ENCODE results near the gene JAKMIP2. TPM values are rescaled to one million over a fixed set of nuclear protein-coding genes. Genes with fewer than 3 reads are reported as not detected.
"Not testable (repeated sequence)": the region's sequence is repeated elsewhere in the genome, so short reads cannot be mapped to it uniquely, and the experiment has no call there.

Gene JAKMIP2
- polyA plus RNA-seq, 3 donors = 0.23 to 0.90 (median 0.36) TPM

DNA sequence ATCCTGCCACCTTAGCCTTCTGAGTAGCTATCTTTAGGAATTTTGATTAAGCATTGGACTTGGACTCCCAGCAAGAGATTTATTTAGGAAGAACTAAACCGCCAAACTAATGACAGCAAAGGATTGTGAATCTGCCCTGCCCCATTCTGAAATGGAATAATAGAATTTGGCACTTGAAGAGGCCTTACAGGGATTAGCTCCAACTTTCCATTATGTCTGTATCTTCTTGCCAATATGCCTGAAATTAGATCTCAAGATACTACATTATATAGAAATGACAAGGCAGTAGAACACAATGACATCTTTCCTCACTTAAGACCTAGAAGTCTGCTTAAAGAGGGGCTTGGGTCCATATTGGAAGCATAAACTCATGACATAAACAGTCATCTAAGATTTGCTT lies 195.7 kb downstream of the JAKMIP2 start:
- WGBS, 3 donors = 78 to 86% (median 85%) methylated on average over 1 of the region's 1 CpG
- H3K27ac ChIP-seq (ENCODE audit: low read depth, low read length) = no peak overlapping the region

GRCh38 chr5:147586221-147586620 lies 196.3 kb downstream of the JAKMIP2 start:
- 83 to 87% (median 84%) methylated on average over 4 of the region's 4 CpGs for WGBS, 3 donors
- H3K27ac ChIP-seq (ENCODE audit: low read depth, low read length) = no peak overlapping the region

DNA sequence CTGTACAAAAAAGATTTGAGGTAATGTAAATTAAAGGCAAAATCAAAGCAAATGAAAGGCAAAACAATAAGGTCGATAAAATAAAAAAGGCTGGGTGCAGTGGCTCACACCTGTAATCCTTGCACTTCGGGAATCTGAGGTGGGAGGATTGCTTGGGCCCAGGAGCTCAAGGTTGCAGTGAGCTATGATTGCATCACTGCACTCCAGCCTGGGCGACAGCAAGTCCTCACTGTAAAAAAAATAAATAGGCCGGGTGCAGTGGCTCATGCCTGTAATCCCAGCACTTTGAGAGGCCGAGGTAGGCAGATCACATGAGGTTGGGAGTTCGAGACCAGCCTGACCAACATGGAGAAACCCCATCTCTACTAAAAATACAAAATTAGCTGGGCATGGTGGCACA lies 200.3 kb downstream of the JAKMIP2 start:
- 65 to 85% (median 71%) methylated on average over 6 of the region's 6 CpGs for WGBS, 3 donors
- H3K27ac ChIP-seq (ENCODE audit: low read depth, low read length) = not testable (repeated sequence)

DNA sequence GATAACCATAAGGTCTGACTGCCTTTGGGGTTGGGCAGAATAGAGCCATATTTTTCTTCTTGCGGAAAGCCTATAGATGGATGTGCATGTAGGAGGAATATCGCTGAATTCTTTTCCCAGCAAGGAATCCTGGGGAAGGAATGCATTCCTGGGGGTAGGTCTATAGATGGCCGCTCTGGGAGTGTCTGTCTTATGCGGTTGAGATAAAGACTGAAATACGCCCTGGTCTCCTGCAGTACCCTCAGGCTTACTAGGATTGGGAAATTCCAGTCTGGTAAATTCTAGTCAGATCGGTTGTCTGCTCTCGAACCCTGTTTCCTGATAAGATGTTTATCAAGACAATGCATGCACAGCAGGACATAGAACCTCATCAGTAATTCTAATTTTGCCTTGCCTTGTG lies 202.1 kb downstream of the JAKMIP2 start:
- not testable (repeated sequence) for H3K27ac ChIP-seq (ENCODE audit: low read depth, low read length)
- WGBS, 3 donors = 95 to 98% (median 96%) methylated on average over 7 of the region's 7 CpGs

DNA sequence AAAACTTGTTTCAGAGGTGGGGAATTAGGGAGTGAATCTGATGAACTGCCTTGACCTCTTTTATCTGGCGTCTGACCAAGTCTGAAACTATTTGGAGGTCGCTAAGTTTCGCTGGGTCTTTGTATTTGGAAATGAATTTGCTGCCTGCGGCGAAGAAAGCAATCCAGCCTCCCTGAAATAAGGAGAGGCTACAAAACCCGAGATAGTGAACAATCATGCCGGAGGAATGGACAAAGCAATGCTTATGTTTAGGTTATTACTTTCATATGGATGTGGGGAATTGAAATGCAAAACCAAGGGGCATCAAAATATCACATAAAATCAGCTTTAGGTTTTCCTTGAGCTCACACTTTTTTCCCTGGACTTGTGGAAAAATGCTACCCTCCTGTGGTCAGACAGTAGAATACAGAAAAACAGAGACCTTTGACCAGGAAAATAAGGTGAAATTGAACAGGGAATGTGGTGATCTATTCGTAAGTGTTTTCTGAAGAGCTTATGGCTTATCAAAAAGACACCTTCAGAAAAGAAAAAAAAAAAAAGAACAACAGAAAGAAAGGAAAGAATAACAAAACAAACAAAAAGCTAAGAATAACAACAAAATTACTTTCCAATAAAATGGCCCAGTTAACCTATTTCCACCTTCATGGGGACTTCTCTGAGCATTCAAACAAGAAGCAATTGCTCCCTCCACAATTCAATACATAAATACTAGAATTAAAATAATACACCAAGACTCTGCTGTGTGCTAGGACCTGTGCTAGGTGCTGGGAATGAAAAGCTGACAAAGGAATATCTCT lies 204.1 kb downstream of the JAKMIP2 start:
- no peak overlapping the region for H3K27ac ChIP-seq (ENCODE audit: low read depth, low read length)
- WGBS, 3 donors = 19 to 38% (median 32%) methylated on average over 8 of the region's 8 CpGs

DNA sequence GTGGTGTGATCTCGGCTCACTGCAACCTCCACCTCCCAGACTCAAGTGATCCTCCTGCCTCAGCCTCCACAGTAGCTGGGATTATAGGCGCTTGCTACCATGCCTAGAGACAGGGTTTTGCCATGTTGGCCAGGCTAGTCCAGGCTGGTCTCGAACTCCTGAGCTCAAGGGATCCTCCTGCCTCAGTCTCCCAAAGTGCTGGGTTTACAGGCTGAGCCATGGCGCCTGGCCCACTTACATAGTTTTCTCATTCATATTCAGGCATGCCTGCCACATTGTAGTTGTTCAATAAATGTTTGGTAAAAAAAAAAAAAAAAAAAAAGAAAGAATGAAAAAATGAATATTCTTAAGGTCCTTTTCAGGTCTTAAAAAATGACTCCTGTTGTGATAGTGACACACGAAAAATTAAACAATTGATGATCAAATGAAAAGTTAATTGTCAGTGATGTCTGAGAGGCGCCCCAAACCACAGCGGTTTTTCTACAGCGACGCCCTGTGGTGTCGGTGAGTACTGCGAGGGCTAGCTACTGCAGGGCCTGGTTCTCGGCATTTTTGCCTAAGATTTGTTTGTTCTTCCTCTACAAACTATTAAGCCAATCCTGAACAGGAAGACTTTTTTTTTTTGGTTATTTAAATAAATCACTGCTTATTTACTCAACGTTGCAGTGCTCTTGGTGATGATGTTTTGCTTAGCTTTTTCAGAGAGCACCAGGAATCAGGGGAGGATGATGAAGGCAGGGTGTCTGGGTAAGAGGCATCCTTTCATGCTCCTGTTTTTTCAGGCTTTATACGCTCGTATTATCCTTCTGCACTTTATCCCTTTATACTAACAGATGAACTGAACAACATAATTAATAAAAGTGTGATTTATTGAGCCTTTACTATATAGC lies 205.6 kb downstream of the JAKMIP2 start:
- 41 to 47% (median 45%) methylated on average over 15 of the region's 15 CpGs for WGBS, 3 donors
- no peak overlapping the region for H3K27ac ChIP-seq (ENCODE audit: low read depth, low read length)

DNA sequence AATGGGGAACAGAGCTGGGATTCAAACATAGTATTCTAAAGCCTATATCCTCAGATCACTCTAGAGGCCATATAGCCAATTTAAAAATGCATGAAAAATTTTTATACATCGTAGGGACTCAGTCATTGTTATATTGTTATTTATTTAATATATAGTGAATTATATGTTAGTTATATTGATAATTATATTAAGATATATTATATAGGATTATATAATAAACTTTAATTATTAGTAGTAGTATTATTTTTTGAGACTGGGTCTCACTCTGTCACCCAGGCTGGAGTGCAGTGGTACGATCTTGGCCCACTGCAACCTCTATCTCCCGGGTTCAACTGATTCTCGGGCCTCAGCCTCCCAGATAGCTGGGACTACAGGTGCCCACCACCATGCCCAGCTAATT lies 206.9 kb downstream of the JAKMIP2 start:
- 96% methylated on average over 4 of the region's 4 CpGs for WGBS, 3 donors
- H3K27ac ChIP-seq (ENCODE audit: low read depth, low read length) = no peak overlapping the region

- WGBS, 3 donors = 48 to 71% (median 66%) methylated on average over 1 of the region's 1 CpG
- no peak overlapping the region for H3K27ac ChIP-seq (ENCODE audit: low read depth, low read length)
These were observed 209.3 kb downstream of the JAKMIP2 start for GRCh38 chr5:147573211-147573610.

DNA sequence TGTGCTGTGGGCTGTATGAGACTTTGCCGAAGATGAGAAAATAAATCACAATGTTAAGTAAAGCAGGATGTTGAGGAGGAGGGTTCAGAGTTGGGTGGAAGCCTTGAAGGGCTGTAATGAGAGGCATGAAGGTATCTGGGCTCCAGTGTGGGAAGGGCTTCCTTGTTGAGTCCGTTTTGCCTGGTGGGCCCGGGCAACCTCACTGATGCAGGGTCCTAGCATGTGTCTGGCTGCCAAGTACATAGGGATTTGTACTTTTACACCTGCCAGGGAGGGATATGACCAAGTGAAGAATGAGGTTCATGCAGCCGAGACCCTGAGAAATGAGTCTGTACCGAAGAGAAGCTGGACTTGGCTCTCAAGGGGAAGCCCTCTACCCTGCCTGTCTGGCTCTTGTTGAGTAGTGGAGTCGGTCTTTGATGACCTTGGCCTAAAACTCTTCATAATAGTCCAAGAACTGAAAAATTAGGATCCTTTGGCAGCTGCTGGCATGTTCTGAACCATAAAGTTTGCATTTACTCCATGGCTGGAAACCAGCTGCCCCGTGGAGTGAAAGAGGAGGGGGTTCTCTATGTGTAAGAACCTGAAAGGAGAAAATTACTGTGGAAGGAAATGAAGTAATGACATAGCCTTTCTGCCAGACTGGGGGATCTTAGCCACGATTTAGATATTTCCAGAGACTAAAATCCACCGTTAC lies 213.7 kb downstream of the JAKMIP2 start:
- 71 to 86% (median 84%) methylated on average over 9 of the region's 9 CpGs for WGBS, 3 donors
- H3K27ac ChIP-seq (ENCODE audit: low read depth, low read length) = no peak overlapping the region

- WGBS, 3 donors = 37 to 78% (median 74%) methylated on average over 9 of the region's 9 CpGs
- H3K27ac ChIP-seq (ENCODE audit: low read depth, low read length) = no peak overlapping the region
These were observed 214.5 kb downstream of the JAKMIP2 start for GRCh38 chr5:147567917-147568598.

DNA sequence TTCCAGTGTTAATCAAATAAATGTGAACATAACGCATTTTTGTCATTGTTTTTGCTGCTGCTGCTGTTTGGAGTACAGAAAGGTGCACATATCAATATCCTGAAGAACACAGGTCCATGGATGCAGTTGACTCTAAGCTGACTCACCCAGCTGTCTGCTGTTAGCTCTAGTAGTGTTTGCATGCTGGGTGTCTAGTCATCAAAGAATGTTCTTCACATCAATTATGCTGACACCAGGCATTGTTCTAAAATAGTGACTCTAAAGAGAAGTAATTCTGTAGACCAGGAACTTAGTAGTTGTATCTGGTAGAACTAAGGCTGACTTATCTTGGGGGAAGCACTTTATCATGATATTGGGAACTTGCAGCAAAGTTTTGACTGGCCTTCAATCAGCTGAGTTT lies 217.0 kb downstream of the JAKMIP2 start:
- H3K27ac ChIP-seq (ENCODE audit: low read depth, low read length) = no peak overlapping the region
- WGBS, 3 donors = 92 to 94% (median 92%) methylated on average over 1 of the region's 1 CpG

GRCh38 chr5:147564124-147564486 lies 218.4 kb downstream of the JAKMIP2 start:
- H3K27ac ChIP-seq (ENCODE audit: low read depth, low read length) = no peak overlapping the region
- 50 to 74% (median 71%) methylated on average over 3 of the region's 3 CpGs for WGBS, 3 donors

- 89 to 93% (median 90%) methylated on average over 1 of the region's 1 CpG for WGBS, 3 donors
- H3K27ac ChIP-seq (ENCODE audit: low read depth, low read length) = no peak overlapping the region
These were observed 218.9 kb downstream of the JAKMIP2 start for GRCh38 chr5:147563466-147564123.

- WGBS, 3 donors = 89 to 95% (median 91%) methylated on average over 2 of the region's 2 CpGs
These were observed 221.1 kb downstream of the JAKMIP2 start for GRCh38 chr5:147561435-147561834.

DNA sequence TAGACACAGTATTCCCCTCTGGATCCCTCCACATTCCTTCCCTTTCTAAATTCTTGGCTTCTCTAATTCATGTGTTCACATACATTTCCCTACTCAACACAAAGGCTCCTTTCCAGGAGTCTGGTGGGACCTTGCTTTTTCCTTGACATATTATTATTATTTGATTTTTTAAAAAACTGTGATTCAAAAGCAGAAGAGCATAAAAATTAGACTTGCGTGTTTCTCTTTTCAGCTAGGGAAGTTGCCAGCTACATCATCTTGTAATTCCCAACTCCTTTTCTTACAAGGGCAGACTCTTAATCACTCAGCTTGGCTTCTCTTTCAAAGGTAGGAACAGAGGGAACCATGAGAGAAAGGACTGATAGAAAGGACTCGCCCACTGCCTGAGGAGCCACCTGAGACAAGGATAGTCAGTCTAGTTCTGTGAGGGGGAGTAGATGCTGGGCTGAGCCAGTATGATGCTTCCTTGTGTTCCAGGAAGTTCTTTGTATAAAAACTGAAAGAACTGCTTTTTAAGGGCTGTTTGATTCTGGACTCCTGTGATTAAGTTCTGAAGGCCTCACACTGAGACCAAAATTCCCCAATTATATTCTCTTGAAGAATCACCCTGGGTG lies 221.7 kb downstream of the JAKMIP2 start:
- WGBS, 3 donors = 67 to 74% (median 73%) methylated on average over 2 of the region's 2 CpGs

More at GRCh38 chr5:147561435-147561834, 221.1 kb downstream of the JAKMIP2 start:
- no peak overlapping the region for H3K27ac ChIP-seq (ENCODE audit: low read depth, low read length)

GRCh38 chr5:147559749-147560148 lies 222.8 kb downstream of the JAKMIP2 start:
- 49 to 60% (median 53%) methylated on average over 2 of the region's 2 CpGs for WGBS, 3 donors
- no peak overlapping the region for H3K27ac ChIP-seq (ENCODE audit: low read depth, low read length)

More for the DNA sequence above, 221.7 kb downstream of the JAKMIP2 start:
- H3K27ac ChIP-seq (ENCODE audit: low read depth, low read length) = no peak overlapping the region

DNA sequence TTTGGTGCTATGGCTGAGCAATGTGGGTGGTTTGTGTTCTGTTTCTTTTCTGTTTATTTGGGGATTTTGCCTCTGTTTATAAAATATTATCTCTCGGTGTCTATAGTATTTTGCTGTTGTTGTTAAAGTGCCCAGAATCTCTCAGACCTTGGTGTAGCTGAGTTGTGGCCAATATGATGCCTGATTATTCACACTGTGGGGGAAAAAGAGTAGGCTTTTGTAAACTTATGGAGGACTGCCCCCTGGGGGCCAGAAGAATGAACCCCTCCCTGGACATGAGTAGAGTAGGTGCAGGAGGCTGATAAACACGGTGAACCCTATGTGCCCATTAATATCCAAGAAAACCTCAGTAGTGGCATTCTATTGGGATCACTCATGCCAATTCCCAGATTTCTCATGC lies 223.7 kb downstream of the JAKMIP2 start:
- no peak overlapping the region for H3K27ac ChIP-seq (ENCODE audit: low read depth, low read length)
- 22 to 39% (median 26%) methylated on average over 2 of the region's 2 CpGs for WGBS, 3 donors

Data from adipose tissue (tissue), 3 donors.